Astrocyte (in vitro differentiated cells and primary cell): Measurements from ENCODE around the gene CPNE6.

Experiments used
- CTCF ChIP-seq: IDR thresholded peaks from 2 replicates; pipeline ENCODE4 v1.5.1; 2011; ENCODE audit warnings: low read depth, mild to moderate bottlenecking, inconsistent platforms, low read length, moderate library complexity; ENCODE audit not compliant: insufficient read depth
- EZH2 ChIP-seq: IDR thresholded peaks from 2 replicates; pipeline ENCODE4 v1.6.1; 2012; ENCODE audit warnings: mild to moderate bottlenecking, low read length, inconsistent platforms; ENCODE audit not compliant: insufficient read depth

- TF ChIP-seq CTCF (no peak), EZH2 (no peak)
Observed at GRCh38 chr14:24072881-24073877, 1.8 kb downstream of the CPNE6 start.
